Neural cell (in vitro differentiated cells): Measurements from ENCODE around the gene PRKAR1A. TPM values are rescaled to one million over a fixed set of nuclear protein-coding genes. Genes with fewer than 3 reads are reported as not detected.

Source experiments
- H2AFZ ChIP-seq: fragments of 200-600, 300-800 bp; sonication (generic), shearing (Covaris generic); 2 replicates; pipeline ENCODE4 v1.6.0; 2014; ENCODE audit warnings: low read depth, mild to moderate bottlenecking, antibody characterized with exemption, low read length, moderate library complexity
- H3F3A ChIP-seq: fragments of 200-600 bp; shearing (Covaris generic); 2 replicates; pipeline ENCODE4 v1.6.1; 2016; ENCODE audit warnings: mild to moderate bottlenecking, moderate library complexity, mixed read lengths, antibody characterized with exemption, low read length; ENCODE audit not compliant: insufficient read depth, poor library complexity, severe bottlenecking
- H3K27ac ChIP-seq: fragments of 200-600, 300-800 bp; sonication (generic), shearing (Covaris generic); 2 replicates; pipeline ENCODE4 v1.5.1; 2014; ENCODE audit warnings: mild to moderate bottlenecking, low read length, moderate library complexity
- H3K27me3 ChIP-seq: fragments of 300-800, 200-600 bp; sonication (generic), shearing (Covaris generic); 2 replicates; pipeline ENCODE4 v1.6.0; 2014; ENCODE audit warnings: mild to moderate bottlenecking, low read depth, low read length, moderate library complexity; ENCODE audit not compliant: insufficient read depth
- H3K36me3 ChIP-seq: fragments of 300-800, 200-600 bp; sonication (generic), shearing (Covaris generic); 2 replicates; pipeline ENCODE4 v1.5.1; 2014; ENCODE audit warnings: mild to moderate bottlenecking, antibody characterized with exemption, low read length, moderate library complexity; ENCODE audit not compliant: insufficient read depth
- H3K4me2 ChIP-seq: fragments of 300-800, 200-600 bp; sonication (generic), shearing (Covaris generic); 2 replicates; pipeline ENCODE4 v1.6.0; 2014; ENCODE audit warnings: mild to moderate bottlenecking, low read length
- H3K4me3 ChIP-seq: fragments of 300-800, 200-600 bp; sonication (generic), shearing (Covaris generic); 2 replicates; pipeline ENCODE4 v1.5.1; 2014; ENCODE audit warnings: mild to moderate bottlenecking, low read length, moderate library complexity
- H3K79me2 ChIP-seq: fragments of 200-600 bp; shearing (Covaris generic); replicated peaks from 2 replicates; pipeline ENCODE4 v1.6.0; 2014; ENCODE audit warnings: mild to moderate bottlenecking, low read length, moderate library complexity; ENCODE audit not compliant: insufficient read depth
- H3K9ac ChIP-seq: fragments of 300-800, 200-600 bp; sonication (generic), shearing (Covaris generic); 2 replicates; pipeline ENCODE4 v1.6.1; 2016; ENCODE audit warnings: mild to moderate bottlenecking, low read length, mixed read lengths
- H3K9me2 ChIP-seq: fragments of 200-600 bp; shearing (Covaris generic); 2 replicates; pipeline ENCODE4 v1.6.1; 2016; ENCODE audit warnings: mild to moderate bottlenecking, low read length, mixed read lengths; ENCODE audit not compliant: insufficient read depth
- H3K9me3 ChIP-seq: fragments of 200-600, 300-800 bp; sonication (generic), shearing (Covaris generic); 2 replicates; pipeline ENCODE4 v1.6.1; 2016; ENCODE audit warnings: mild to moderate bottlenecking, mixed run types, low read length, moderate library complexity, mixed read lengths
- H4K20me1 ChIP-seq: fragments of 200-600 bp; shearing (Covaris generic); 2 replicates; pipeline ENCODE4 v1.6.1; 2016; ENCODE audit warnings: mild to moderate bottlenecking, mixed run types; ENCODE audit not compliant: insufficient read depth
- CTCF ChIP-seq: fragments of 450-650 bp; IDR thresholded peaks from 2 replicates; pipeline ENCODE4 v1.5.1; 2014; ENCODE audit warnings: antibody characterized with exemption, mild to moderate bottlenecking, moderate library complexity; ENCODE audit not compliant: poor library complexity, severe bottlenecking
- EP300 ChIP-seq: fragments of 450-650 bp; conservative IDR thresholded peaks from 2 replicates; pipeline ENCODE4 v1.6.1; 2014; ENCODE audit warnings: antibody characterized with exemption, mild to moderate bottlenecking, moderate library complexity; ENCODE audit not compliant: poor library complexity, severe bottlenecking
- EZH2 ChIP-seq: fragments of 200-600, 300-800 bp; shearing (Covaris generic), sonication (generic); IDR thresholded peaks from 2 replicates; pipeline ENCODE4 v1.6.1; 2014; ENCODE audit warnings: antibody characterized with exemption, low read length, borderline replicate concordance, mild to moderate bottlenecking; ENCODE audit not compliant: insufficient read depth, poor library complexity, severe bottlenecking
- MXI1 ChIP-seq: fragments of 450-650 bp; conservative IDR thresholded peaks from 2 replicates; pipeline ENCODE4 v1.6.1; 2014; ENCODE audit warnings: antibody characterized with exemption, mild to moderate bottlenecking; ENCODE audit not compliant: poor library complexity, severe bottlenecking
- POLR2AphosphoS5 ChIP-seq: IDR thresholded peaks from 2 replicates; pipeline ENCODE4 v1.6.1; 2012
- REST ChIP-seq: IDR thresholded peaks from 2 replicates; pipeline ENCODE4 v1.6.1; 2012; ENCODE audit warnings: borderline replicate concordance
- SMC3 ChIP-seq: fragments of 450-650 bp; conservative IDR thresholded peaks from 2 replicates; pipeline ENCODE4 v1.6.1; 2014; ENCODE audit warnings: antibody characterized with exemption, mild to moderate bottlenecking, moderate library complexity; ENCODE audit not compliant: poor library complexity
- TAF1 ChIP-seq: IDR thresholded peaks from 2 replicates; pipeline ENCODE4 v1.6.1; 2012; ENCODE audit warnings: low read depth
- polyA plus RNA-seq: library from polyadenylated mRNA; depleted of rRNA; stranded (reverse); fragments of >200 nt; gene quantifications from 2 replicates; pipeline ENCODE4 v1.2.3, GENCODE V29; 2014

The PRKAR1A gene
- polyA plus RNA-seq, 1 donor from 2014 or later: 539 TPM

DNA sequence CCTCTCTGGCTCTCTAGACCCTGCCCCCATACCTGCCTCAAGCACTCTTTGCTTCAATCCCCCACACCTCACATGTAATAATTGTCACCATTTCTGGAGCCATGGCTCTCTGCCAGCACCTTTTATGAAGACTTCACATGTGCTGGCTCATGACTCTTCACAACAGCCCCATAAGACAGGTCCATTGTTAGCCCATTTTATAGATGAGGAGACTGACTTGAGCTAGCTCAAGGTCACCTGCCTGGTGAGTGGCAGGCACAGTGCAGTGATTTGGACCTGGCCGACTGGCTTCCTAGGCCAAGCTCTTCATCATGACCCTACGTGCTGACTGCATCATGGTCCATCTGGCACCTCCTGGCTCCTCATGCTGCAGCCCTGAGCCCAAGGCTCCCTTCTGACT, 63.9 kb downstream of the PRKAR1A start:
- Histone ChIP-seq H2AFZ (no peak overlapping the region), H3K4me2 (no peak overlapping the region), H3K9me2 (no peaks in the 10 kb centered on the region), H3K27me3 (no peaks in the 10 kb centered on the region), H3K79me2 (no peaks in the 10 kb centered on the region), H3K9ac (no peak overlapping the region), H3K27ac (no peak overlapping the region), H3K9me3 (no peaks in the 10 kb centered on the region), H3K4me3 (no peak overlapping the region), H4K20me1 (no peaks in the 10 kb centered on the region), H3K36me3 (no peaks in the 10 kb centered on the region), H3F3A (no peaks in the 10 kb centered on the region)
- TF ChIP-seq REST (no peak), EZH2 (no peak)

DNA sequence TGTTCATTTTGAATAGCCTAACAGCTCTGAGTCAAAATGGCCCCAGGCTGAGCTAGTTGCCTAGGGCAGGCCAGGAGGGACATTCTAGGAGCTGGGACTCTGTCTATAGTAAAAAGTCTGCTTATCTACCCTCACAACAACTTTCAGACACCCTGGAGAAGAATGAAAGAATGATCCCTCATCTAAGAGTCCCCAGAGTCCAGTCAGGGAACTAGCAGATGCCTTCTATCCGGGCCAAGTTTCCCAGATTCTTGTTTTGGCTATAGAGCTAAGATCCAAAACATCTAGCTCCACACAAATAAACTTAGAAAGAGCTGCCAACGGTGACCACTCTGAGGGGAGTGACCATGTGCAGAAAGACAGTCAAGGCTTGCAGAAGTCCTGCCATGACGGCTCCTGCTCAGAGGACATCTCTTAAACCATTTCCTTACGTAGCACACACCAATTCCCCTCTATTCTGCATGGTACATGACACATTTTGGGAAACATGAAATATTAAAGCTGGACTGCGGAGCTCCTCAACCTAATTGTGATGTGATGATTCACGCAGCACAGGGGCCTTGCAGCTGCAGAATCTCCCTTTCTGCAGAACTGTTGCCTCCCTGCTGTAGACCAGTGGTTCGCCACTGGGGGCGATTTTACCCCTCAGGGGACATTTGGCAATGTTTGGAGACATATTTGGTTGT, 64.7 kb downstream of the PRKAR1A start:
- no peak overlapping the region for H3K27ac ChIP-seq

More for the DNA sequence above, 64.7 kb downstream of the PRKAR1A start:
- Histone ChIP-seq H3F3A (no peaks in the 10 kb centered on the region), H3K36me3 (no peaks in the 10 kb centered on the region), H3K9me2 (no peaks in the 10 kb centered on the region), H3K9ac (no peak overlapping the region), H3K9me3 (no peaks in the 10 kb centered on the region), H4K20me1 (no peaks in the 10 kb centered on the region), H3K79me2 (no peaks in the 10 kb centered on the region), H3K4me2 (no peak overlapping the region), H3K4me3 (no peak overlapping the region), H2AFZ (no peak overlapping the region), H3K27me3 (no peaks in the 10 kb centered on the region)
- TF ChIP-seq EZH2 (no peak), POLR2AphosphoS5 (no peak), EP300 (no peak), REST (no peak), CTCF (no peak), TAF1 (no peak), SMC3 (no peak), MXI1 (no peak)
